Measurements from ENCODE around the gene ACSM5. TPM values are rescaled to one million over a fixed set of nuclear protein-coding genes. Genes with fewer than 3 reads are reported as not detected.

ACSM5 gene
- total RNA-seq, 6 donors from 2014 or later = 0.89 to 11.5 (median 2.3) TPM

DNA sequence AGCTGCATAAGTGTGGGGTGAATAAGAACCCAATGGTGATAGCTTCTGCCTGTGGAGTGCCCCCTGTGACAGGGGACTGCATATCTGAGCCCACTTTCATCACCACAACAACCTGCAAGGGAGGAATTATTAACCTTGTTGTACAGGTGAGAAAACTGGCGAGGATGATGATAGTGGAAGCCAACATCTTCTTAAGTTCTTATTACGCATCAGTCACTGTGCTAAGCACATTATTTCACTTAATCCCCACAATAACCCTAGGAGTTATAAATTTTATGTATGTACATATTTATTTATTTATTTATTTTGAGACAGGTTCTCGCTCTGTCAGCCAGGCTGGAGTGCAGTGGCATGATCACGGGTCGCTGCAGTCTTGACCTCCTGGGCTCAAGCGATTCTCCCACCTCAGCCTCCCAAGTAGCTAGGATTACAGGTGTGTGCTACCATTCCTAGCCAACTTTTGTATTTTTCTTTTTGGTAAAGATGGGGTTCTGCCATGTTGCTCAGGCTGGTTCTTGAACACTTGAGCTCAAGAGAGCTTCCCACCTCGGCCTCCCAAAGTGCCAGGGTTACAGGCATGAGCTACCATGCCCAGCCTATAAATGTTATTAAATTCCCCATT is 12.4 kb upstream of the ACSM5 start:
- ATAC-seq (ENCODE audit: low FRiP score in 2 of 2) (no peak), DNase-seq (no peak)
- H3K27me3 ChIP-seq = no peaks in the 10 kb centered on the region
- H3K9me3 ChIP-seq = no peaks in the 10 kb centered on the region
- H3K4me3 ChIP-seq = no peak overlapping the region
- H3K4me1 ChIP-seq = peaks cover 0 to 13% (median 6%) of the 10 kb centered on the region in 4 donors
- 91 to 96% methylated on average over 7 of the region's 7 CpGs for WGBS, 2 donors
- H3K27ac ChIP-seq = no peak overlapping the region
- TF ChIP-seq CTCF (IDR thresholded peaks at IDR 0.05) (no peak), POLR2AphosphoS5 (IDR thresholded peaks at IDR 0.05) (no peak), EP300 (IDR thresholded peaks at IDR 0.05) (no peak), POLR2A (IDR thresholded peaks at IDR 0.05) (no peak)
- H3K36me3 ChIP-seq = no peaks in the 10 kb centered on the region

DNA sequence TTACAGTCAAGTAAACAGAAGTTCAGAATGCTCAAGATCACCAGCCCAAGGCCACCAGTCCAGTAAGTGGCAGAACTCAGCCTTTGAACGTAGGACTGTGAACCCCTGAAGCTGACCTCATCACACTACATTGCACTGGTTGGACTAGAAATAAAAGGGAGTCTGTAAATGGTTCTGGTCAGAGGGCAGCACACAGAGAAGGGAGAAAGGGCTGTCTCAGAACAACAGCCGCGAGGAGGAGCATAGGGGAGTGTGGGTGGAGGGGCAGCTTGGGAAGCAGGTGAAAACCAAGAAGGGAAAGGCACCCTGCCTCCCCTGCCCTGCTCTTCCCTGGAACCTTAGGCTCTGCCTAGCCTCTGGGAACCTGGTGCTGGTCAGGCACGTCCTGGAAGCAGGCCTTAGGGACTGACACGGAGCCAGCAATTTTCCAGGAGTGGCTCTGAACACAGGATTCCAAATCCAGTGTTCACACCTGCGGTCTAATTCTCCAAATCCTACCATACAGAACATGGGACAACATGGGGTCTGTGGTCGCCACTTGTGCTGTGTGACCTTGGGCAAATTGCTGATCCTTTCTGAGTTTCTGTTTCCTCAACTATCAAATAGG is 11.8 kb upstream of the ACSM5 start:
- H3K9me3 ChIP-seq = no peaks in the 10 kb centered on the region
- DNase-seq (no peak), ATAC-seq (ENCODE audit: low FRiP score in 2 of 2) (no peak)
- no peaks in the 10 kb centered on the region for H3K36me3 ChIP-seq
- TF ChIP-seq CTCF (IDR thresholded peaks at IDR 0.05) (no peak), POLR2A (IDR thresholded peaks at IDR 0.05) (no peak), POLR2AphosphoS5 (IDR thresholded peaks at IDR 0.05) (no peak), EP300 (IDR thresholded peaks at IDR 0.05) (no peak)
- peaks cover 0 to 13% (median 6%) of the 10 kb centered on the region in 4 donors for H3K4me1 ChIP-seq
- no peak overlapping the region for H3K27ac ChIP-seq
- no peak overlapping the region for H3K4me3 ChIP-seq
- WGBS, 2 donors = 76 to 87% methylated on average over 5 to 7 of the region's 7 CpGs
- H3K27me3 ChIP-seq = no peaks in the 10 kb centered on the region

DNA sequence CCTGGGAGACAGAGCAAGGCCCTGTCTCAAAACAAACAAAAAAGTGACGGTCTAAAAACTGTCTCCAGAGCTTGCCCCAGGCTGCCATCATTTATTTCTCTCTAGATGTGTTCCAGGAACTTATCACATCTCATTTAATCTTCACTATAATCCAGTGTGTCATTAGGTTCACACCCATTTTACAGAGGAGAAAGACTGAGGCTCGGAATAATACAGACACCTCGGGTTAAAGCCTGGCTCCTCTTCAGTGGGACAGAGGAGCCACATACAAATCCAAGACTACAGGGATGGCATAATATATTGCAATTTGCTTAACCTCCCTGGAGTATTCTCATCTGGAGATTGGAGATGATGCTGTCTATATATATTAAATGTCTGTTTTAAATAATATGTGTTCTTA is 10.7 kb upstream of the ACSM5 start:
- H3K36me3 ChIP-seq = no peaks in the 10 kb centered on the region
- peaks cover 0 to 9% (median 4%) of the 10 kb centered on the region in 4 donors for H3K4me1 ChIP-seq
- ATAC-seq (ENCODE audit: low FRiP score in 2 of 2) = no peak
- no peak overlapping the region for H3K27ac ChIP-seq
- no peak overlapping the region for H3K4me3 ChIP-seq
- H3K9me3 ChIP-seq = no peaks in the 10 kb centered on the region
- H3K27me3 ChIP-seq = no peaks in the 10 kb centered on the region
- TF ChIP-seq CTCF (IDR thresholded peaks at IDR 0.05) (no peak), EP300 (IDR thresholded peaks at IDR 0.05) (no peak)
- no peak for DNase-seq
- WGBS, 2 donors = 82 to 86% methylated on average over 3 of the region's 3 CpGs

DNA sequence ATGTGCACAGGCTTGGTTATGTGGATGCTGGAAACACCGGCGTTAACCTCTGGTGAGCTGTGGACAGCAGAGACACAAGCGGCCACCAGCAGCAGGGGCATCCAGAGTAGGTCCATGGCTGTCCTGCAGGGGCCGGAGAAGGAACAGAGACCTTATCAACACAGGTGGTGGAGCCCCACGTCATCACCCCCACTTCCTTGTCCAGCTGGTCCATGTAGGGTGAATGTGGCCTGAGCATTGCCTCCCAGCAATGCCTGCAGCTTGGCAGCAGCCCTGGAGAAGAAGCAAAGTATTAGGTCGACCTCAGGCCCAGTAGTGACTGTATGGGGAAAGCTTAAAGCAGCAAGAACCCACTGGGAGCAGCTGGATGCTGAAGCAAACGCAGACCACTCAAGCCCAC is 10.1 kb upstream of the ACSM5 start:
- H3K4me1 ChIP-seq = peaks cover 0 to 4% (median under 1%) of the 10 kb centered on the region in 4 donors
- no peaks in the 10 kb centered on the region for H3K36me3 ChIP-seq
- H3K27ac ChIP-seq = no peak overlapping the region
- DNase-seq (no peak), ATAC-seq (ENCODE audit: low FRiP score in 2 of 2) (no peak)
- TF ChIP-seq POLR2A (IDR thresholded peaks at IDR 0.05) = no peak
- no peak for TF ChIP-seq POLR2AphosphoS5 (IDR thresholded peaks at IDR 0.05)
- TF ChIP-seq EP300 (IDR thresholded peaks at IDR 0.05) = no peak
- TF ChIP-seq CTCF (IDR thresholded peaks at IDR 0.05) = no peak
- no peak overlapping the region for H3K4me3 ChIP-seq
- 79 to 89% methylated on average over 3 to 7 of the region's 7 CpGs for WGBS, 2 donors
- H3K27me3 ChIP-seq = no peaks in the 10 kb centered on the region
- no peaks in the 10 kb centered on the region for H3K9me3 ChIP-seq

- no peak for DNase-seq
Observed at GRCh38 chr16:20401066-20401465, 8.3 kb upstream of the ACSM5 start.

More at GRCh38 chr16:20401066-20401465, 8.3 kb upstream of the ACSM5 start:
- no peaks in the 10 kb centered on the region for H3K9me3 ChIP-seq
- no peak overlapping the region for H3K27ac ChIP-seq
- H3K4me1 ChIP-seq = no peaks in the 10 kb centered on the region
- no peaks in the 10 kb centered on the region for H3K36me3 ChIP-seq
- no peak for ATAC-seq (ENCODE audit: low FRiP score in 2 of 2)
- WGBS, 2 donors = 29 to 43% methylated on average over 2 of the region's 2 CpGs
- no peaks in the 10 kb centered on the region for H3K27me3 ChIP-seq
- no peak overlapping the region for H3K4me3 ChIP-seq
- TF ChIP-seq POLR2AphosphoS5 (IDR thresholded peaks at IDR 0.05) (no peak), POLR2A (IDR thresholded peaks at IDR 0.05) (no peak), CTCF (IDR thresholded peaks at IDR 0.05) (no peak), EP300 (IDR thresholded peaks at IDR 0.05) (no peak)
